ENCODE results near the gene PIP4K2A. TPM values are rescaled to one million over a fixed set of nuclear protein-coding genes. Genes with fewer than 3 reads are reported as not detected.

The PIP4K2A gene
- total RNA-seq, 4 donors from 2014 or later: 29.3 to 52.4 (median 34.5) TPM

DNA sequence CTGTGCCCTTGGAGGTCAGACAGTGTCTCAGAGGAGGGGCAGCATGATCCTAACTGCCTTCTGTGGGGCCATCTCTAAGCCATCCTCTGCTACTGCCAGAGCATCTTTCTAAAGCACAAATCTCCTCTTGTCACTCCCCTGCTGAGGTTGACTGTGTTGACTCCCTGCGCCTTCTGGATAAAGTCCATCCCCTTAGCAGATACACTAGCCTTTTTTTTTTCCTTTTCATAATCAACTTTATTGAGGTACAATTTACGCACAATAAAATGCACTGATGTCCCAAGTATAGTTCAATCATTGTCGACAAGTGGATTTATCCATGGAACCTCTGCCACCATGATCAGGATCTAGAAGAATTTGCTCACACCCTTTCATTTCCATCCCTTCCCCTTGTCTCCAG is 219.0 kb downstream of the PIP4K2A start:
- Histone ChIP-seq H3K27ac (no peak overlapping the region), H3K27me3 (no peaks in the 10 kb centered on the region), H3K4me3 (no peak overlapping the region), H3K4me1 (no peaks in the 10 kb centered on the region), H3K9me3 (no peaks in the 10 kb centered on the region), H3K36me3 (no peaks in the 10 kb centered on the region)
- WGBS, 2 donors: 88 to 95% methylated on average over 3 of the region's 3 CpGs
- DNase-seq (ENCODE audit: low spot score in 2 of 2): no peak
- TF ChIP-seq EP300 (IDR thresholded peaks at IDR 0.05) (no peak), POLR2A (IDR thresholded peaks at IDR 0.05) (no peak)
- TF ChIP-seq, protein P1, sequence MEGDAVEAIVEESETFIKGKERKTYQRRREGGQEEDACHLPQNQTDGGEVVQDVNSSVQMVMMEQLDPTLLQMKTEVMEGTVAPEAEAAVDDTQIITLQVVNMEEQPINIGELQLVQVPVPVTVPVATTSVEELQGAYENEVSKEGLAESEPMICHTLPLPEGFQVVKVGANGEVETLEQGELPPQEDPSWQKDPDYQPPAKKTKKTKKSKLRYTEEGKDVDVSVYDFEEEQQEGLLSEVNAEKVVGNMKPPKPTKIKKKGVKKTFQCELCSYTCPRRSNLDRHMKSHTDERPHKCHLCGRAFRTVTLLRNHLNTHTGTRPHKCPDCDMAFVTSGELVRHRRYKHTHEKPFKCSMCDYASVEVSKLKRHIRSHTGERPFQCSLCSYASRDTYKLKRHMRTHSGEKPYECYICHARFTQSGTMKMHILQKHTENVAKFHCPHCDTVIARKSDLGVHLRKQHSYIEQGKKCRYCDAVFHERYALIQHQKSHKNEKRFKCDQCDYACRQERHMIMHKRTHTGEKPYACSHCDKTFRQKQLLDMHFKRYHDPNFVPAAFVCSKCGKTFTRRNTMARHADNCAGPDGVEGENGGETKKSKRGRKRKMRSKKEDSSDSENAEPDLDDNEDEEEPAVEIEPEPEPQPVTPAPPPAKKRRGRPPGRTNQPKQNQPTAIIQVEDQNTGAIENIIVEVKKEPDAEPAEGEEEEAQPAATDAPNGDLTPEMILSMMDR (IDR thresholded peaks at IDR 0.05): no peak

DNA sequence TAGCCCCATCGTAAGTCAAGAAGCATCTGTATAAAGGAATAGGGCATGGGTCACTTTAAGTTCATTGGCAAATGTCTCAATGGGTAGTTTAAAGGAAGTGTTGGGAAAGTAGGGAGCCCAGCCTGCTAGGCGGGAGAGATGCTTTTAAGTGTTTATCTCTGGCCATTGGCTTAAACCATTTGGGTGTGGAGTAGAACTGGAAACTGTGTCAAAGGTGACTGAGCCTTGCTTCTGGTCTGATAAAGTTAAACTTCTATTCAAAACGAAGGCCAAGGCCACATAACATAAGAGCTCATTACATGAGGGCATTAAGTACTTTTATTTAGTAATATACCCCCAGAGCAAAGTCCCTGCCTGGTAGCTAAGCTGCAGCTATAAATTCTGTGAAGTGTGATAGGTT is 220.4 kb downstream of the PIP4K2A start:
- no peaks in the 10 kb centered on the region for H3K27me3 ChIP-seq
- no peak overlapping the region for H3K27ac ChIP-seq
- H3K4me1 ChIP-seq: no peaks in the 10 kb centered on the region
- H3K36me3 ChIP-seq: no peaks in the 10 kb centered on the region
- H3K4me3 ChIP-seq: no peak overlapping the region
- TF ChIP-seq, protein P1 (IDR thresholded peaks at IDR 0.05): no peak
- no peak for TF ChIP-seq EP300 (IDR thresholded peaks at IDR 0.05)
- TF ChIP-seq POLR2A (IDR thresholded peaks at IDR 0.05): no peak
- 65 to 67% methylated on average over 3 of the region's 3 CpGs for WGBS, 2 donors
- no peaks in the 10 kb centered on the region for H3K9me3 ChIP-seq
- DNase-seq (ENCODE audit: low spot score in 2 of 2): no peak

DNA sequence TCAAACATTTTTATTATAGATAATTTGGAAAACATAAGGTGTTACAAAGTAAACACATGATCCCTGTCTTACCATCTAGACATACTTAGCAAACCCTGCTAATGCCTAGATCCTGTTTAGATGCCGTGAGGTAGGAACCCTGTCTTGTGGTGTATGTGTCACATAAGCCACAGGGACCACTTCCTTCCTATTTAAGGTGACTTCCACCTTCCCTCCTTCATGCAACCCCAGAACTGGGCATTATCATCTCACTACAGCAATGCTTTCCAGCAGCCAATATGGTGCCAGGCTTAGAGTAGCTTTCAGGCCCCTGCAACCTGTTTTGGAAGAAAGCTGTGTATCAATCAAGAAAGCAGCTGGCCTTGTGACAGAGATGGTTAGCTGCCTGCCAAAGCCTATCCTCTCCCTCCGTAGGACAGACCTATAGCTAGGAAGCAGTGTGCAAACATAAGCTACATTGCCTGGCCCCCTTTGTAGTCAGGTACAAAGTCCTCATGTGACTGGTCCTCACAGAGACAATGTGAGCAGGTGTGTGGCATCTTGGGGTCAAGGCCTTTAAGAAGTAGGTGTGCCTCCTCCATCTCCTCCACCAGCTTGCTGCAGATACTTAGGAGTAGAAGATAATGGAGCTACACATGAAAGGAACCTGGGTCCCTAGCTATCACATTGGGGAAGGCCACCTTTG is 222.3 kb downstream of the PIP4K2A start:
- WGBS, 2 donors: 76 to 88% methylated on average over 2 of the region's 2 CpGs
- no peaks in the 10 kb centered on the region for H3K4me1 ChIP-seq
- TF ChIP-seq POLR2A (IDR thresholded peaks at IDR 0.05) (no peak), EP300 (IDR thresholded peaks at IDR 0.05) (no peak)
- TF ChIP-seq, protein P1 (IDR thresholded peaks at IDR 0.05): no peak
- no peak overlapping the region for H3K27ac ChIP-seq
- H3K9me3 ChIP-seq: no peaks in the 10 kb centered on the region
- DNase-seq (ENCODE audit: low spot score in 2 of 2): no peak
- no peaks in the 10 kb centered on the region for H3K27me3 ChIP-seq
- H3K36me3 ChIP-seq: no peaks in the 10 kb centered on the region
- no peak overlapping the region for H3K4me3 ChIP-seq

DNA sequence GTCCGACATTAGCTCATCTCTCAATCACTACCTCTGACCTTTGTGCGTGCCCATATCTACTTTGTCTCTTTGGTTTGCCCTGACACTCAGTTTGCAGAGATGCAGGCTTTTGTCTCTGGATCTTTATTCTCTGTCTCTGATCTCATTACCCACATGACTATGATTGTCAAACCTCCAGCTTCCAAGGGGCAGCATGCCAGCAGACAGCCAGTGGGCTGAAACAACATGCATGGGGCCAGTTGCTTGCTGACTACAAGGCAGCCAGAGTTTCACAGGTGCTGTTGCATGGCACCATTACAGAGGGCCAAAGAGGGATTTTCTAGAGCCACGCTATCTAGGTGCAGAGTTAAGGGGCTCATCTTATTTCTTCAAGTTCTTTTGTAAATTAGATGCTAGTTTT is 222.9 kb downstream of the PIP4K2A start:
- H3K4me1 ChIP-seq: no peaks in the 10 kb centered on the region
- H3K9me3 ChIP-seq: no peaks in the 10 kb centered on the region
- H3K27ac ChIP-seq: no peak overlapping the region

DNA sequence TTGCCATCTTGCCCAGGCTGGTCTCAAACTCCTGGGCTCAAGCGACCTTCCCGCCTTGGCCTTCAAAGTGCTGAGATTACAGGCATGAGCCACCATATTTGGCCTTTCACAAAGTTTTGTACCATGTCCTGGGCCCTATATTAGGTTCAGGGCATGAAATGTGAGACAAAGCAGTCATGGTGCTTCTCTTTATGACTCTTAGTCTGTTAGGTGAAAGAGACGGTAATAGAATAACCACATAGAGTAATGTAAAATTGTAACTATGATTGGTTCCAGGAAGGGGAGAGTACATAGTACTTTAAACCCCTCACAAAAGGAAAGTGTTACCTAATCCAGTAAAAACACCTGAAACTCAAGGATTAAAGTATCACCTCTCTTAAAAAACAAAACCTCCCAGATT is 224.4 kb downstream of the PIP4K2A start:
- H3K9me3 ChIP-seq: no peaks in the 10 kb centered on the region
- 94 to 95% methylated on average over 3 of the region's 3 CpGs for WGBS, 2 donors

More for the DNA sequence above, 222.9 kb downstream of the PIP4K2A start:
- Histone ChIP-seq H3K27me3 (no peaks in the 10 kb centered on the region), H3K4me3 (no peak overlapping the region), H3K36me3 (no peaks in the 10 kb centered on the region)
- WGBS, 2 donors: 88 to 93% methylated on average over 3 of the region's 3 CpGs
- TF ChIP-seq EP300 (IDR thresholded peaks at IDR 0.05): no peak
- TF ChIP-seq, protein P1 (IDR thresholded peaks at IDR 0.05): no peak
- no peak for TF ChIP-seq POLR2A (IDR thresholded peaks at IDR 0.05)
- no peak for DNase-seq (ENCODE audit: low spot score in 2 of 2)

More for the DNA sequence above, 224.4 kb downstream of the PIP4K2A start:
- Histone ChIP-seq H3K4me1 (no peaks in the 10 kb centered on the region), H3K27ac (no peak overlapping the region), H3K4me3 (no peak overlapping the region), H3K27me3 (no peaks in the 10 kb centered on the region), H3K36me3 (no peaks in the 10 kb centered on the region)
- no peak for DNase-seq (ENCODE audit: low spot score in 2 of 2)
- TF ChIP-seq POLR2A (IDR thresholded peaks at IDR 0.05) (no peak), EP300 (IDR thresholded peaks at IDR 0.05) (no peak)
- TF ChIP-seq, protein P1 (IDR thresholded peaks at IDR 0.05): no peak
